ENCODE results near the gene DDAH1. TPM values are rescaled to one million over a fixed set of nuclear protein-coding genes. Genes with fewer than 3 reads are reported as not detected.

DDAH1 gene
- total RNA-seq, 1 experiment from 2014 or later: 22.8 TPM

GRCh38 chr1:85484716-85485115, 19.8 kb upstream of the DDAH1 start:
- peaks cover 2% of the 10 kb centered on the region; the same call in 1 of the 2 replicates for H3K27me3 Mint-ChIP-seq (ENCODE audit: low read depth)
- TF ChIP-seq JAZF1 (CRISPR knock-in tag; IDR thresholded peaks at IDR 0.05) (no peak), ZNF121 (CRISPR knock-in tag; IDR thresholded peaks at IDR 0.05) (no peak), ZNF425 (CRISPR knock-in tag; conservative IDR thresholded peaks at IDR 0.05) (no peak), CREM (CRISPR knock-in tag; IDR thresholded peaks at IDR 0.05) (no peak), NR2C2 (CRISPR knock-in tag; IDR thresholded peaks at IDR 0.05) (no peak), USF1 (CRISPR knock-in tag; IDR thresholded peaks at IDR 0.05) (no peak), KAT7 (CRISPR knock-in tag; IDR thresholded peaks at IDR 0.05; ENCODE audit: borderline replicate concordance) (no peak), ATF6 (CRISPR knock-in tag; IDR thresholded peaks at IDR 0.05) (no peak), ZNF423 (CRISPR knock-in tag; IDR thresholded peaks at IDR 0.05) (no peak), ZBTB43 (CRISPR knock-in tag; IDR thresholded peaks at IDR 0.05) (no peak), OVOL2 (CRISPR knock-in tag; IDR thresholded peaks at IDR 0.05; ENCODE audit: borderline replicate concordance) (no peak)
- DNase-seq (ENCODE audit: low spot score) (no peak), ATAC-seq (no peak)
- H3K27ac Mint-ChIP-seq: no peak overlapping the region
- H3K4me1 Mint-ChIP-seq: no peaks in the 10 kb centered on the region
- CTCF ChIA-PET: interaction anchor here (1.0 kb wide), 1 partner anchor 18 kb away, joined by 3 read pairs; no protein-coding TSS in a partner anchor
- no peaks in the 10 kb centered on the region for H3K36me3 Mint-ChIP-seq
- no peak overlapping the region for H3K4me3 Mint-ChIP-seq
- H3K9me3 Mint-ChIP-seq: no peaks in the 10 kb centered on the region
- POLR2A ChIA-PET: no interaction called here

- Mint-ChIP-seq H3K9me3 (no peaks in the 10 kb centered on the region), H3K36me3 (no peaks in the 10 kb centered on the region), H3K27ac (no peak overlapping the region), H3K4me1 (no peaks in the 10 kb centered on the region), H3K4me3 (no peak overlapping the region), H3K27me3 (ENCODE audit: low read depth) (peaks cover 2% of the 10 kb centered on the region; the same call in 1 of the 2 replicates)
- CTCF ChIA-PET: interaction anchor here (1.0 kb wide), 1 partner anchor 18 kb away, joined by 3 read pairs; no protein-coding TSS in a partner anchor
- DNase-seq (ENCODE audit: low spot score): no peak
- POLR2A ChIA-PET: no interaction called here
- ATAC-seq: no peak
- TF ChIP-seq MLX (CRISPR knock-in tag; IDR thresholded peaks at IDR 0.05) (no peak), ZNF263 (CRISPR knock-in tag; IDR thresholded peaks at IDR 0.05; ENCODE audit: low read depth) (no peak), AR (CRISPR knock-in tag; IDR thresholded peaks at IDR 0.05) (no peak)
Measured at GRCh38 chr1:85484264-85484663, 19.3 kb upstream of the DDAH1 start.

Measured in WTC11 (cell line).